Measurements from ENCODE around the gene EID2. TPM values are rescaled to one million over a fixed set of nuclear protein-coding genes. Genes with fewer than 3 reads are reported as not detected.

EID2 gene
- total RNA-seq, 4 donors from 2014 or later = 5.9 to 13.4 (median 9.0) TPM

GRCh38 chr19:39500543-39500942 is 39.4 kb downstream of the EID2 start:
- TF ChIP-seq, protein P1, sequence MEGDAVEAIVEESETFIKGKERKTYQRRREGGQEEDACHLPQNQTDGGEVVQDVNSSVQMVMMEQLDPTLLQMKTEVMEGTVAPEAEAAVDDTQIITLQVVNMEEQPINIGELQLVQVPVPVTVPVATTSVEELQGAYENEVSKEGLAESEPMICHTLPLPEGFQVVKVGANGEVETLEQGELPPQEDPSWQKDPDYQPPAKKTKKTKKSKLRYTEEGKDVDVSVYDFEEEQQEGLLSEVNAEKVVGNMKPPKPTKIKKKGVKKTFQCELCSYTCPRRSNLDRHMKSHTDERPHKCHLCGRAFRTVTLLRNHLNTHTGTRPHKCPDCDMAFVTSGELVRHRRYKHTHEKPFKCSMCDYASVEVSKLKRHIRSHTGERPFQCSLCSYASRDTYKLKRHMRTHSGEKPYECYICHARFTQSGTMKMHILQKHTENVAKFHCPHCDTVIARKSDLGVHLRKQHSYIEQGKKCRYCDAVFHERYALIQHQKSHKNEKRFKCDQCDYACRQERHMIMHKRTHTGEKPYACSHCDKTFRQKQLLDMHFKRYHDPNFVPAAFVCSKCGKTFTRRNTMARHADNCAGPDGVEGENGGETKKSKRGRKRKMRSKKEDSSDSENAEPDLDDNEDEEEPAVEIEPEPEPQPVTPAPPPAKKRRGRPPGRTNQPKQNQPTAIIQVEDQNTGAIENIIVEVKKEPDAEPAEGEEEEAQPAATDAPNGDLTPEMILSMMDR (IDR thresholded peaks at IDR 0.05; ENCODE audit: low read depth) = no peak

DNA sequence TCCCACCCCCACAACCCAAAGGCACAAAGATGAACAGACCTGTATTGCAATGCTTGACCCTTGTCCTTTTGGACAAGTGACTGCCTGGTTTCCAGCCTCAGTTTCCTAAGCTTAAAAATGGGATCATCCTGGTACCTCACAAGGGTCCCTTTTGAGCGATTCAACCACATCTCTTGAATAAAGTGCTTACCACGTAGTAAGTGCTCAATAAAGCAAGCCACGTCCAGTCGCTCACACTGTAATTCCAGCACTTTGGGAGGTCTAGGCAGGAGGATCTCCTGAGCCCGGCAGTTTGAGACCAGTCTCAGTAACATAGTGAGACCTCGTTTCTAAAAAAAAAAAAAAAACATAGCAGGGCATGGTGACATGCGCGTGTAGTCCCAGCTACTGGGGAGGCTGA is 40.0 kb downstream of the EID2 start:
- TF ChIP-seq, protein P1 (IDR thresholded peaks at IDR 0.05; ENCODE audit: low read depth) = no peak

- TF ChIP-seq, protein P1 (IDR thresholded peaks at IDR 0.05; ENCODE audit: low read depth) = no peak
Observed at GRCh38 chr19:39498798-39499642, 40.9 kb downstream of the EID2 start, which contains the start of gene DLL3. DLL3 (plus strand) TSS chr19:39498947; CDS start chr19:39498975, 28 bp downstream.

- TF ChIP-seq, protein P1 (IDR thresholded peaks at IDR 0.05; ENCODE audit: low read depth) = no peak
Observed at GRCh38 chr19:39497996-39498797, 41.8 kb downstream of the EID2 start.

- TF ChIP-seq, protein P1 (IDR thresholded peaks at IDR 0.05; ENCODE audit: low read depth) = no peak
Observed at GRCh38 chr19:39497701-39497995, 42.3 kb downstream of the EID2 start.

DNA sequence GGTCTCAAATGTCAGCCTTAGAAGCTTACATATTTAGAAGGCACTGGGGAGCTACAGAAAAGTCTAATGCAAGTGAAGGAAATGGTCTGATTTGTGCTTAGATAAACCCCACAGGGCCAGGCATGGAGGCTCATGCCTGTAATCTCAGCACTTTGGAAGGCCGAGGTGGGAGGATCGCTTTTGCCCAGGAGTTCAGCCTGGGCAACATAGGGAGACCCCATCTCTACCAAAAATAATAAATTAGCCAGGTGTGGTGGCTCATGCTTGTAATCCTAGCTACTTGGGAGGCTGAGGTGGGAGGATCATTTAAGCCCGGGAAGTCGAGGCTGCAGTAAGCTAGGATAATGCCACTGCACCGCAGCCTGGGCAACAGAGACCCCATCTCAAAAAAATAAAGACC is 43.9 kb downstream of the EID2 start:
- TF ChIP-seq, protein P1 (IDR thresholded peaks at IDR 0.05; ENCODE audit: low read depth) = no peak

DNA sequence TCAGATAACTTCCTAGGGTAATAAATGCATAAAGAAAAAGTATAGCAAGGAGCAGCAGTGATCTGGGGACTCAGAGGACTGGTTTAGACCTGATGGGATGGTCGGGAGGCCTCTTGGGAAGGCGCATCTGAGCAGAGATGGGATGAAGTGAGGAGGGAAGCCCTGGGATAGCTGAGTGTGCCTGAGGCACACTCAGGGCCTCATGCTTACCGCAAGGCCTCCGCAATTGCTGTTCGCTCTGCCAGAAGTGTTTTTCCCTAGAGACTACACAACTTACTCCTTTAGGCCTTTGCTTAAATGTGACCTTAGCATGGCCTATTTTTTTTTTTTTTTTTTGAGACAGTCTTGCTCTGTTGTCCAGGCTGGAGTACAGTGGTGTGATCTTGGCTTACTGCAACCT is 45.3 kb downstream of the EID2 start:
- TF ChIP-seq, protein P1 (IDR thresholded peaks at IDR 0.05; ENCODE audit: low read depth) = no peak
